ENCODE results near the gene SAMD15. TPM values are rescaled to one million over a fixed set of nuclear protein-coding genes. Genes with fewer than 3 reads are reported as not detected.

SAMD15 gene
- total and polyA plus RNA-seq, 7 donors, result 0.16 to 0.55 (median 0.31) TPM; not detected in 1

- 95 to 96% methylated on average over 4 of the region's 4 CpGs for WGBS, 2 donors
- Histone ChIP-seq H3K27ac (no peak overlapping the region), H3K36me3 (peaks cover 0 to 2% (median 0%) of the 10 kb centered on the region in 4 donors), H3K4me3 (no peak overlapping the region), H3K4me1 (no peaks in the 10 kb centered on the region), H3K27me3 (no peaks in the 10 kb centered on the region), H3K9me3 (no peaks in the 10 kb centered on the region)
- no peak for DNase-seq
- TF ChIP-seq POLR2A (IDR thresholded peaks at IDR 0.05) (no peak), EP300 (IDR thresholded peaks at IDR 0.05) (no peak), CTCF (IDR thresholded peaks at IDR 0.05) (no peak), POLR2AphosphoS5 (IDR thresholded peaks at IDR 0.05) (no peak)
- intact Hi-C loops (cut with DNase I), result no loop called here
Measured at GRCh38 chr14:77355811-77356210, 21.4 kb upstream of the SAMD15 start.

GRCh38 chr14:77356899-77357298 lies 20.3 kb upstream of the SAMD15 start:
- Histone ChIP-seq H3K4me1 (no peaks in the 10 kb centered on the region), H3K9me3 (no peaks in the 10 kb centered on the region), H3K27ac (no peak overlapping the region), H3K4me3 (no peak overlapping the region), H3K27me3 (no peaks in the 10 kb centered on the region), H3K36me3 (no peaks in the 10 kb centered on the region)
- intact Hi-C loops (cut with DNase I), result no loop called here
- no peak for TF ChIP-seq POLR2AphosphoS5 (IDR thresholded peaks at IDR 0.05)
- no peak for TF ChIP-seq CTCF (IDR thresholded peaks at IDR 0.05)
- TF ChIP-seq POLR2A (IDR thresholded peaks at IDR 0.05), result no peak
- TF ChIP-seq EP300 (IDR thresholded peaks at IDR 0.05), result no peak
- no peak for DNase-seq
- WGBS, 2 donors, result 96 to 97% methylated on average over 4 of the region's 4 CpGs

- Histone ChIP-seq H3K27ac (no peak overlapping the region), H3K27me3 (no peaks in the 10 kb centered on the region), H3K36me3 (no peaks in the 10 kb centered on the region), H3K4me1 (no peaks in the 10 kb centered on the region), H3K4me3 (no peak overlapping the region), H3K9me3 (no peaks in the 10 kb centered on the region)
- no peak for DNase-seq
- TF ChIP-seq CTCF (IDR thresholded peaks at IDR 0.05), result no peak
- no peak for TF ChIP-seq POLR2A (IDR thresholded peaks at IDR 0.05)
- no peak for TF ChIP-seq EP300 (IDR thresholded peaks at IDR 0.05)
- TF ChIP-seq POLR2AphosphoS5 (IDR thresholded peaks at IDR 0.05), result no peak
- intact Hi-C loops (cut with DNase I), result no loop called here
- 89 to 93% methylated on average over 1 of the region's 1 CpG for WGBS, 2 donors
Measured at GRCh38 chr14:77359626-77360025, 17.6 kb upstream of the SAMD15 start.

GRCh38 chr14:77364146-77364545 lies 13.0 kb upstream of the SAMD15 start:
- Histone ChIP-seq H3K4me3 (no peak overlapping the region), H3K9me3 (no peaks in the 10 kb centered on the region), H3K4me1 (no peaks in the 10 kb centered on the region), H3K27me3 (no peaks in the 10 kb centered on the region), H3K36me3 (no peaks in the 10 kb centered on the region), H3K27ac (no peak overlapping the region)
- TF ChIP-seq POLR2A (IDR thresholded peaks at IDR 0.05), result no peak
- TF ChIP-seq EP300 (IDR thresholded peaks at IDR 0.05), result no peak
- intact Hi-C loops (cut with DNase I), result no loop called here
- no peak for DNase-seq
- 90 to 91% methylated on average over 3 of the region's 3 CpGs for WGBS, 2 donors

- Histone ChIP-seq H3K9me3 (no peaks in the 10 kb centered on the region), H3K27ac (no peak overlapping the region), H3K36me3 (no peaks in the 10 kb centered on the region), H3K4me1 (no peaks in the 10 kb centered on the region), H3K27me3 (no peaks in the 10 kb centered on the region), H3K4me3 (no peak overlapping the region)
- no peak for TF ChIP-seq CTCF (IDR thresholded peaks at IDR 0.05)
- TF ChIP-seq POLR2AphosphoS5 (IDR thresholded peaks at IDR 0.05), result no peak
- TF ChIP-seq EP300 (IDR thresholded peaks at IDR 0.05), result no peak
- TF ChIP-seq POLR2A (IDR thresholded peaks at IDR 0.05), result no peak
- intact Hi-C loops (cut with DNase I), result no loop called here
- 57 to 84% methylated on average over 1 of the region's 1 CpG for WGBS, 2 donors
- no peak for DNase-seq
Measured at GRCh38 chr14:77369285-77369684, 7.9 kb upstream of the SAMD15 start.

Measured in sigmoid colon (tissue), 7 donors.